Putamen (tissue), 1 donor: ENCODE data around the gene L1CAM.

ENCODE experiments used
- DNase-seq: peaks from one replicate; pipeline ENCODE4 v3.0.0-alpha.2; 2016; ENCODE audit warnings: low spot score

The L1CAM gene, protein sequence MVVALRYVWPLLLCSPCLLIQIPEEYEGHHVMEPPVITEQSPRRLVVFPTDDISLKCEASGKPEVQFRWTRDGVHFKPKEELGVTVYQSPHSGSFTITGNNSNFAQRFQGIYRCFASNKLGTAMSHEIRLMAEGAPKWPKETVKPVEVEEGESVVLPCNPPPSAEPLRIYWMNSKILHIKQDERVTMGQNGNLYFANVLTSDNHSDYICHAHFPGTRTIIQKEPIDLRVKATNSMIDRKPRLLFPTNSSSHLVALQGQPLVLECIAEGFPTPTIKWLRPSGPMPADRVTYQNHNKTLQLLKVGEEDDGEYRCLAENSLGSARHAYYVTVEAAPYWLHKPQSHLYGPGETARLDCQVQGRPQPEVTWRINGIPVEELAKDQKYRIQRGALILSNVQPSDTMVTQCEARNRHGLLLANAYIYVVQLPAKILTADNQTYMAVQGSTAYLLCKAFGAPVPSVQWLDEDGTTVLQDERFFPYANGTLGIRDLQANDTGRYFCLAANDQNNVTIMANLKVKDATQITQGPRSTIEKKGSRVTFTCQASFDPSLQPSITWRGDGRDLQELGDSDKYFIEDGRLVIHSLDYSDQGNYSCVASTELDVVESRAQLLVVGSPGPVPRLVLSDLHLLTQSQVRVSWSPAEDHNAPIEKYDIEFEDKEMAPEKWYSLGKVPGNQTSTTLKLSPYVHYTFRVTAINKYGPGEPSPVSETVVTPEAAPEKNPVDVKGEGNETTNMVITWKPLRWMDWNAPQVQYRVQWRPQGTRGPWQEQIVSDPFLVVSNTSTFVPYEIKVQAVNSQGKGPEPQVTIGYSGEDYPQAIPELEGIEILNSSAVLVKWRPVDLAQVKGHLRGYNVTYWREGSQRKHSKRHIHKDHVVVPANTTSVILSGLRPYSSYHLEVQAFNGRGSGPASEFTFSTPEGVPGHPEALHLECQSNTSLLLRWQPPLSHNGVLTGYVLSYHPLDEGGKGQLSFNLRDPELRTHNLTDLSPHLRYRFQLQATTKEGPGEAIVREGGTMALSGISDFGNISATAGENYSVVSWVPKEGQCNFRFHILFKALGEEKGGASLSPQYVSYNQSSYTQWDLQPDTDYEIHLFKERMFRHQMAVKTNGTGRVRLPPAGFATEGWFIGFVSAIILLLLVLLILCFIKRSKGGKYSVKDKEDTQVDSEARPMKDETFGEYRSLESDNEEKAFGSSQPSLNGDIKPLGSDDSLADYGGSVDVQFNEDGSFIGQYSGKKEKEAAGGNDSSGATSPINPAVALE

DNA sequence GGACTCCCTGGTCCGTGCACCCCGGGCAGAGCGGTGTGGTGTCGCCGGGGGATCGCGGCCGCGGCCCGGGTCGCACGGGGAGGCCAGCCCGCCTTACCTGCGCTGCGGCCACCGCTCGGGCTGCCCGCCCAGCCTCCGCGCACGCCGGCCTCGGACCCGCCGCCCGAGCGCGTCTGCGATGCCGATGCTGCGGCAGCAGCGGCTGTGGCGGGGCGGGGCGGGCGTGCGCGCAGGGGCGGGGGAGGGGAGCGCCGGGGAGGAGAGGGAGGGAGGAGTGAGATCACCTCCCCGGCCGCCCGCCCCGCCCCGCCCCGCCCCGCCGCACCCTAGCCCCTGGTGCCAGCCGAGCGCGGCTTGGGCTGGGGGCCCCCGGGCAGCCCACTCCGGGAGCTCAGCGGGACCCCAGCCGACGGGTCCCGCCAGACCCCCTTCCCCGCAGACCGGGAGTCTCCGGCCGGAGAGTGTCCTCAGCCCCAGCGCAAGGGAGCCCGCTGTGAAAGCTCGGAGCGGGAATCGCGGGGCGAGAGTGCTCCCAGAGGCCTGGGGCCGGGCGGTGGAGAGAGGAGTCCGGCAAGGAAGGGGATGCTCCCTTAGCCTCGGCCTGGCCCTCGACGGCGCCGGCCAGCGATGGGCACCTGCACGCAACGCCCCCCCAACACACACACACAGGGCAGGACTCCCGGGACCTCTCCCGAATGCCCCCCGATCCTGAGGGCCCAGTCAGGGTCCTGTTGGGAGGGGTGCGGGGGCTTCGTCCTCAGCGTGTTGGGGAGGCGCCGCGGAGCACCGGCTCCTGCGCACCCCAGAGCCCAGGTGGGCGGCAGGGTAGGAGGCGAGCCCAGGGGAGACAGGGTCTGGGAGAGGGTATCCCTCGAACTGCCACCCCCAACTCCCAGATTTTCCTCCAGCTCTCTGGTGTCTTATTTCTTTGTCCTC, at the start of gene L1CAM:
L1CAM (minus strand) TSS at position 206 of the 936 bp plus-strand sequence. CDS start 10,337 bp downstream, outside the sequence.
- DNase-seq: no peak

DNA sequence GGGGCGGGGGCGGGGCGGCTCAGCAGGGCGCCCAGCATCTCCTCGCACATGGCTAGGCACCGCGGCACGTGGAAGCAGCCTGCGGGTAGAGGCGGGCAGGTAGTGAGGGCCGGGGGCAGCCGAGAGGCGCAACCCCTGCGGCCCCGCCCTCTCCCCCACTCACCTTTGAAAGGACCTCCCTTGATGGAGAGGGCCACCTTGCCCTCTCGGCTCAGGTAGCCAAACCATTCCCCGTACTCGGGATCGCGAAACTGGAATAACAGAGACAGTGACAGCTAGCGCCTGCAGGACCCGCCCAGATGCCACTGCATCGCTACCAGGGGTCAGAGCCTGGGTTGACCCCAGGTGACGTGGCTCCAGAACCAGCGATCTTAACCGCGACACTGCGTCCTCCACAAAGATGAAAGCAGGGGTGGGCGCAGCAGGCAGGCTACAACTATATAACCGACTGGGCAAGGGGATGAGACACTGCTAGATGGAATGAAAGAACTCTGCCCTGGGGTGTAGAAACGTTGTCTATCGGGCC, 49.4 kb upstream of the L1CAM start:
- DNase-seq: no peak

DNA sequence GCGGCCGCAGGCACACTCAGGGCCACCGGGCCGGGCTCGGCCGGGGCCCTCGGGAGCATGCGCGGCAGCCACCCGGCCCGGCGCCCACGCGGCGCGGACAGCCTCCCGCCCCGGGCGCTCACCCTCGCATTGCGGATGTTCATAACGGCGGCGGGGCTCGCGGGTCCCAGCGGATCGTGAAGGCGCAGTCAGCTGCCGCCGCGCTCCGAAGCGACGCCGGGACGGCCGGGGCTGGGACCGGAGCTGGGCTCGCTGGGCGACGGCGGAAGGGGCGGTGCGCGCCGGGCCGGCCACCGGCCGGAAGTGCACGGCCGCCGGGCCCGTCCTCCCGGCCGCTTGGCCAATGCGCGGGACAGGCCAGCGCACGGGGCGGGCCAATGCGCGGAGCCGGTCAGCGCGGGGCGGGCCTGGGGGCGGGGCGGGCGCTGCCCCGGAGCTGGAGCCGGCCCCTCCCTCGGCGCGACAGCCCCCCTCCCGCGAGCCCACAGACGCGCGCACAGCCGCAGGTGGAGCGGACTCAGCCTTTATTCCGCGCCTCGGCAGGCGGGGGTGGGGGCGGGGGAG, 48.9 kb upstream of the L1CAM start, which contains the start of gene NAA10:
NAA10 (minus strand) TSS at position 276 of the 564 bp plus-strand sequence; CDS start at position 143, 133 bp downstream.
- peak; percentile 66 for DNase-seq

DNA sequence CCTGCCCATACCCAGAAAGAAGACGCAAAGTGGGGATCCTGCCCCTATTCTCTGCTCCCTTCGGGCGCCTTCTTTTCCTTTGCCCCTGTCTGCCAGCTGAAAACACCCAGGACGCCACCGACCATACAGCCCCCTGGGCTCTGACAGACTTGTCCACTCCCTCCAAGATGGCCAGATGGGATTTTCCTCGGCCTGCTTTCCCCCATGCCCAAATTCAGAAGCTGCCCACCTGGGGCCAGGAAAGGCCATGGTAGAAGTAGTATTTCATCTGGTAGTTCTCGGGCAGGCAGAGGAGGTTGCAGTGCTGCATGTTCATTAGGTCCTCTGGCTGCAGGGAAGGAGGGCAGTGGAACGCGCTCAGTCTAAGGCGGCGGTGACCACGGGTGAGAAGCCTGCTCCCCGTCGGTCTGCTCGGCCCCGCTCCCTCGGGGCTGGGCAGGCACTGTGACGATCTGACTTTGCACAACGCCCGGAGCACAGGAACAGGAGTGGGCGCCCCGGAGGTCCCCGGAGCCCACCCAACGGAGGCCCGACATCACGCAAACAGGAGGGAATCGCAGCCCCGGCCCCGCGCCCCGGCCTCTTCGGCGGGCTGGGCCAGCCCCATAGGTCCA, 48.3 kb upstream of the L1CAM start:
- DNase-seq: no peak

DNA sequence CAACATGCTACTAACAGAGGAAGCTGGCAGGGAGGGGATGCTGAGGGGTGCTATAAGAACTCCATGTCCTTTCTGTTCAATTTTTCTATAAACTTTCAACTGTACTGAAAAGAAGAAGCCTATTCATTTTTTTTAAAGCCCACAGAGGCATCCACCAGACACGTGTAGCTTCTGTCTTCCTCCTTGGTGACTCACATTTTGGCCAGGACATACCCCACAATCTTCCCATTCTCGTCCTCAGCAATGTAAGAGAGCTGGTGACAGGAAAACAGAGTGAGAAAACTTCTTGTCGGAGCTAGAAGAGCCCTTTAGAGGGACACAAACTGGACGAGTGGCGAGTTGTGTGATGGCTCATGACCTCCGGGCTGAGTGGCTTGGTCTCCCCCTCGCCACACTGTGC, 47.8 kb upstream of the L1CAM start:
- DNase-seq: no peak

DNA sequence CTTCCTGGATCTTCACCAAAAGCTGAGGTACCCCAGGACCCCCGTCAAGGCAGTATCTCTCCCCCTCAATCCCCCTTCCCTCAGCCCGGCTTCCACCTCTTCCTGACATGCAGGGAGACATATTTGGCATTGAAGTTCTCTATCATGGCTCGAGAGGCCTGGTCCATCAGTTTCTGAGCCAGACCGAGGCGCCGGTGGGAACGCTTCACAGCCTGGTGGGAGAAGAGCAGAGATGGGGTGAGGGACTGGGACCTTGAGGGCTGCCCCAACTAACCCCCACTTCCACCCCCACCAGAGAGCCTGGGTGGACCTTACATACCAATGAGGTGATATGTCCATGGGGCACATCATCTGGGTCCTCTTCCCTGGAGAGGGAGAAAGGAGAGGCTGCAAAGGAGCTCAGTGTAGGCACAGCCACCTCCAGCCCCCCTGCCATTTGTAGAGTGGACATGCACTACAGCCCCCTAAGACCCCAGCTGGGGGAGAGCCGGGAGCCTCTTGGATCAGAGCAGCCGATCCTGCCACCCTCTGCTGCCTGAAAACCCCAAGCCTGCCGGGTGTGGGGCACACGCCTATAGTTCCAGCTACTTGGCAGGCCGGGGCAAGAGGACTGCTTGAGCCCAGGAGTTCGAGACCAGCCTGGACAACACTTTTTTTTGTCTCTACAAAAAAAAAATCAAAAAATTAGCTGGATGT, 46.4 kb upstream of the L1CAM start:
- DNase-seq: no peak

DNA sequence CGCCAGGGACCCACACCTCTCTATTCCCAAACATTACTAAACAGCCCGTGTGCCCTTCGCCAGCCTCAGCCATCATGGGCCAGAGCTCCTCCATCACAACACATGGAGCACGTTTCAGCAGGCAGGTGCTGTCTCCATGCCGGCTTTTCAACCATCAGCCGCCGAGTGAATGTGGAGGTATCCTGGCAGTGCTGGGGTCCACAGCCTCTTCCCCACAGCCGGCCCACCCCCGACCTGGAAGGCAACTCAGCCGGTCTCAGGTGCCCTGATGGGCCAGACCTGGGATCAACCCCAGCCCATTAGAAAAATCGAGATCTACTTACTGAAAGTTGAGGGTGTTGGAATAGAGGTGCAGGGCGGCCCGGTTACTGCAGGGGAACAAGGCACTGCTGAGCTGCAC, 45.8 kb upstream of the L1CAM start:
- DNase-seq: no peak

DNA sequence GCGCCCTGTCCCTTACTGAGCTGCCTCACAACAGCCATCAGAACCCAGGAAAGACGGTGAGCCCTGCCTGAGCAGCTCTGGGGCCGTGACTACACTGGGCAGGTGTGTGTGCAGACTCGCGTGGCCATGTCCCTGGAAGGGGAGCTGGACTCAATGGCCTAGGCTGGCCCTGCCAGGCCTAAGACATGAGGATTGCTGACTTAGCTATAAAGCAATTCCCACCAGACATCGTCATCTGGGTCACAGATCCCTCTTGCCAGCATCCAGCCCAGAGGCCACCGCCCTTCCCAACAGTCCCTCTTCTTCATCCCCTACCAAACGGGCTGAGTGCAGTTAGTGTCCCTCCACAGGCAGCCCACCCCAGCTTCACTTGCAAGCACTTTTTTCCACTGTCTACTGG, 45.2 kb upstream of the L1CAM start:
- no peak for DNase-seq

DNA sequence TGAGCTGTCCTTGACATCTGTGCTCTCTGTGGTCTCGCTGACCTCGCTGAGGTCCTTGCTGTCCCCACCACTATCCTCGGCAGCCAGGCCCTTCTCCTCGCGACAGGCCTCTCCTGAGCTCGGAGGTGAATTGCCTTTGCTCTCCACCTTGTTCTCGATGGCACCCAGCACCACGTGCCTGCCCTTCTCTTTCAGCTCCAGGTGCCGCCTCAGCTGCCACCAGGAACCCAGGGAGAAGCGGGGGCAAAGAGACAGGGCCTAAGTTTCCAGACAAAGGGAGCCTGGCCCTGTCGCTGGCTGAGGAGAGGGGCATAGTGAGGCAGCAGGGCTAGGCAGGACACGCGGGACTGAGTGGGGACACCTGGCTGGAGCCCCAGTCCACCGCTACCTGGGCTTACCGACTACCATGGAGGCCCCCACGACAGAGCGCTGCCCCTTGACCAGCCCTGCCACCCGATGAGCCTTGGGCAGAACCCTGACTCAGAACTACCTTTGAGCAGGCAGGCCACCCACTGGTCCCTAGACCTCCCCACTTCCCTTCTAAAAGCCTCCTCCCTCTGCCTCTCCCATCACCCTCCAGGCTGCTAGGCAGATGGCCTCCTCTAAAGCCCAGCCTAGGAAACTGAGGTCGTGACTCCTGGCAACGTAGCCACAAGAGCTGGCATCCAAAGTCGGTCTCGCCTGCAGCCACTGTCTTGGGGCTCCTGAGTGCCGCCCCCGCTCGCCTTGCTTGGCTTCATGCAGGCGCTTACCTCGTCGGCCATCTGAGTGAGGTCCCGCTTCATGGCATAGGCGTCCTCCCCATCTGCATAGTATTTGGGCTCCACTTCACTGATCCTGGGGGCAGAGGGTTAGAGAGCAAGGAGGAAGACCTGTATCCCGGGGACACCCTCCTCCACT, 44.3 kb upstream of the L1CAM start:
- DNase-seq: no peak

DNA sequence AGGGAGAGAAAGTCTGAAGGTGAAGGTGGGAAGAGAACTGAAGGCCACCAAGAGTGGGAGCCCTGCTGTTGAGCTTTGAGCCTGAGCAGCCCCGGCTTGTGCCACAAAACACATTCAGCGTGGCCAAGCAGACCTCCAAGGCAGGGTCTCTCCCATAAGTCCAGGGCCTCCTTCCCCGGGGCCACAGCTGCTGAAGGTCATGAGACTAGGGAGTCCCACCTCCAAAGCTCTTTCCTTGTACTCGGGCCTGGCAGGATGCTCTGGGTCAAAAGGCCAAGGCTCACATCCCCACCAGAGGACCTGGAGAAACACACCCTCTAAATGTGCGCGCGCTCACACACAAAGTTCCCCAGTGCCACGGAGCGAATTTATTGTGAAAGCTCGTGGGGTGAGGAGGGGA, 43.6 kb upstream of the L1CAM start:
- DNase-seq: no peak

DNA sequence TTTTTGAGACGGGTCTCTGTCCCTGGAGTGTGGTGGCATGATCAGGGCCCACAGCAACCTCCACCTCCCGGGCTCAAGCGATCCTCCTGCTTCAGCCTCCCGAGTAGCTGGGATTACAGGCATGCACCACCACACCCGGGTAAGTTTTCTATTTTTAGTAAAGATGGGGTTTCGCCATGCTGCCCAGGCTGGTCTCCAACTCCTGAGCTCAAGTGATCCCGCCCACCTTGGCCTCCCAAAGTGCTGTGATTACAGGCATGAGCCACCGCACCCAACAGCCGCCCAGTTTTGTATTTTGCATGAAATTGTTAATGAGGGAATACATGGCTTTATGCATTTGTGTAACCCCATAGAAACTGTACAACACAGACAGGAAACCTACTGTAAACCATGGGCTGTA, 42.9 kb upstream of the L1CAM start:
- DNase-seq: no peak

DNA sequence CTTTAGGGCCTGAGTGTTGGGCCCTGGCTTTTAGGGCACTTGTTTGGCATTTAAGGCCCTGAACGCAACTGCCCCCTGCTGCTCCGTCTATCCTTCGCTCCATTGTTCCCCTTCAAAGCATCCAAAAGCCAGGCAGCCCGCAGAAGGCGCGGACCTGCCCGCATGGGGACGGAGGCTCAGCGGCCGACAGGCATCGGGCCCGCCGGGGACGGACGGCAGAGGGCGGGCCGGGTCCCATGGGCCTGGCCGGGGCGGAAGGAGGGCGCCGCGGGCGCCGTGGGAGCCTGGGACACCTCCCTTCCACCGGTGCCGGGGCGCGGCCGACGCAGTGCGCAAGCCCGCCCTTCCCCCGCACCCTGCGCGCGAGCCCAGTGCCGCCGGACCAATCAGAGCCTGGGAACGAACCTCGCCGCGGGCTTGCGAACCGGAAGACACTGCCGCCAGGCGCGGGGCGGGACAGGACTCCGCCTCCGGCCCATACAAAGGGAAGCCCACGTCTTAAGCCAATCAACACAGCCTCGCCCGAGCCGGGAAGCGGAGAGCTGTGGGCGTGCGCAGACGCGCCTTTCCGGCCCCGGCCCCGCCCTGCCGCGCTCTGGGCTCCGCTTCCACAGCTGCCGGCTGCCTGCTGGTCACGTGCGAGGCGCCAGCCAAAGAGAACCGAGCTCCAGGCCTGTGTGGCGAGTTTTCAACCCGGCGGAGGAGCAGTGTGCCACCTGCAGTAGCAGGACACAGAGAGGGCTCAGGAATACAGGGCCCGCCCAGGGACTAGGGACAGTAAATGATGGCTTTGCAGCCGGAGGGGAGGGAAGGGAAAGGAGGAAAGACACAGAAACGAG, 42.2 kb upstream of the L1CAM start:
- DNase-seq: peak; percentile 95

DNA sequence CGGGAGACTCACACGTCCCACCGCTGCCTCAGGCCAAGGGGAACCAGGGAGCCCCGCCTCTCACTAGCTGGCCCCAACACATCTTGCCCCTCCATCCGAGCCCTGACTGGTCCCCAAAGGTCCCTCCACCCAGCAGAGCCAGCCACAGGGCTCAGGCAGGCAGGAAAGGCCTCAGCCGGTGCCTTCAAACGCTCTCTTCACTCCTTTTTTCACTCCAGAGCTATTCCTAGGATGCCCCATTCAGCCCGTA, 41.6 kb upstream of the L1CAM start:
- DNase-seq: no peak

DNA sequence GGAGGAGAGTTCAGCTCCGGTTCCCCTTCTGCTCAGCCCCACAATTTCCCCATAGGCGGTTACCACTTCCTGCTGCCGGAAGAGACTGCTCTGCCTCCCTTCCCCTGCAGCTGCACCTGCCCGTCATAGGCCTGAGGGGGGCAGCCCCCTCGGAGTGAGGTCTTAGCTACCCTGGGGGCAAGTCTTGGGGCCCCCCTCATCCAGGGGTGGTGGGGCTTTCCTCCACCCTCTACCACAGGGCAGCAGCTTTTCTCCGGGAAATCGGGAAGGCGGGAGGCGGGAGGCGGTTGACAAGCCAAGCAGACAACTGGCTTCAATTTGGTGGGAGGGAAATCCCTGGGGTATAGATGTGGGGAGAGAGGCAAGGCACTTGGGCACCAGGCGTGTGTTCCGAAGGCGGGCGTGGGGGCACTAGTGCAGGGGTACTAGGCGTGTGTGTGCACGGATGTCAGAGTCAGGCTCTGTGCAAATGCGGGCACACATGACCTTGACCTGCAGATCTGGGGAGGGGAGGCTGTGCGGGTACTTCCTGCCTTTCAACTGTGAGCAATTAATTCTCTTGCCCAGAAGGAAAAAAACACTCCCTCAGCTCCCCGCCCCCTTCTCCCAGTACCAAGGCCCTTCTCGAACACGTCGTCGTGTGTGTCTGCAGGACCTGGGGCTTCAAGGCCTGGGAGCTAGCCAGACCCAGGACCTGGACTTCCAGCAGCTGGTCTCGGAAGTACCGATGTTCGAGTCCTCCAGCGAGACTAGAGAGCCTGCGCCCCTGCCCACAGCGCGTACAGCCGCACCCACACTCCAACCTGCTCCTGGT, 41.1 kb upstream of the L1CAM start:
- DNase-seq: no peak

DNA sequence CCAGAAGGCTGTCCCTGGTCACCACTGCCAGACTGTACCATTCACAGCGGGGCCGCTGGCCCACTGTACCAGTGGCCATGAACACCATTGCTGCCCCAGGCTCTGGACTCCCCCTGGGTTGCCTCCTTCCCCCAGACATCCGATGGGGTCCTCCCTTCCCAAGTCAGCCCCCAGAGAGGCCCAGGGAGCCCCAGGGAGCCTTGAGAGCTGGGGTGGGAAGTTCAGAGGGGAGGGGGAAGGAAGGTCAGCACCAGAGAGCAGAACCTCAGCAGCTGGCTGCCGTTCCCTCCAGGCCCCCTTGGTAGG, 40.5 kb upstream of the L1CAM start:
- DNase-seq: no peak

DNA sequence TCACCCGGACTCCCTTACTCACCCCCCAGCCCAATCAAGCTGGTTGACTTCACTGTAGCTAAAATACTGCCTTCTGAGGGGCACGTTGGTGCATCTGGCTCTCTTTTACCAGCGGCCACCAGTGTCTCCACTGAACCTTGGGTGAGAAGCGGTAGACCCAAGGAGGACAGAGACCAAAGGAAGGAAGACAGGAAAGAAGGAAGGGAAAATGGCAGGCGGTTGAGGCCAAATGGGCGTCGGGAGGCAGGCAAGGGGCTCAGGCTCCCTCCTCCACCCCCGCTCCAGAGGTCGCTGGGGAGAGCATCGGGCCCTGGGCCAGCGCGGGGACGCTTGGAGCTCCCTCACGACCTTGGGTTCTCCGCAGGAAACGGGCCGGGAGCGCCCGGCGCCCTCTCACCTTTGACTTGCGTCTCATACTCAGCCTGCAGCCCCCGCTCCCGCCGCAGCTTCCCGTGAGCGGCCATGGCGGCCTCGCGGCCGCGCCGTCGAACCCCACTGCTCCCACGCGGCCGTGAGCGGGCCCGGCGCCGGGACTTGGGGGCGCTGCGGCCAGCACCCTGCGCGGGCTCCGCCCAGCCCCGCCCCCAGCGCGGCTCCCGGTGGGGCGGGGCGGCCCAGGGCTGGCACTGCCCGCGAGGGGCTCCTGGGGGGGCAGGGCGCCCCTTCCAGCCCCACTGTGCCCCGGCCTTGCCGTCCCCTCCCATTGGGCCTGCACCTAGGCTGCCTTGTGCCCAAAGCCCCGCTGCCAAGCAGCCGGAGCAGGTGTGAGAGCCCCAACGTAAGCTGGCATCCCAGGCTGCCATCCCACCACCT, 40.0 kb upstream of the L1CAM start, which contains the start of gene ARHGAP4:
ARHGAP4 (minus strand) TSS at position 526 of the 813 bp plus-strand sequence; CDS start at position 464, 62 bp downstream.
- no peak for DNase-seq
